GM20000 (cell line): ENCODE results near the gene DNAH10.

Experiments used
- DNase-seq: peaks from one replicate; pipeline ENCODE4 v3.0.0; 2012; ENCODE audit warnings: low spot score
- TF ChIP-seq, protein P1 (sequence below): IDR thresholded peaks from 2 replicates; pipeline ENCODE4 v1.5.1; 2012; ENCODE audit warnings: mild to moderate bottlenecking, control low read depth; ENCODE audit errors: extremely low read depth, missing control alignments

DNAH10 gene

GRCh38 chr12:123895451-123895850 lies 133.3 kb downstream of the DNAH10 start:
- no peak for DNase-seq
- TF ChIP-seq, protein P1, sequence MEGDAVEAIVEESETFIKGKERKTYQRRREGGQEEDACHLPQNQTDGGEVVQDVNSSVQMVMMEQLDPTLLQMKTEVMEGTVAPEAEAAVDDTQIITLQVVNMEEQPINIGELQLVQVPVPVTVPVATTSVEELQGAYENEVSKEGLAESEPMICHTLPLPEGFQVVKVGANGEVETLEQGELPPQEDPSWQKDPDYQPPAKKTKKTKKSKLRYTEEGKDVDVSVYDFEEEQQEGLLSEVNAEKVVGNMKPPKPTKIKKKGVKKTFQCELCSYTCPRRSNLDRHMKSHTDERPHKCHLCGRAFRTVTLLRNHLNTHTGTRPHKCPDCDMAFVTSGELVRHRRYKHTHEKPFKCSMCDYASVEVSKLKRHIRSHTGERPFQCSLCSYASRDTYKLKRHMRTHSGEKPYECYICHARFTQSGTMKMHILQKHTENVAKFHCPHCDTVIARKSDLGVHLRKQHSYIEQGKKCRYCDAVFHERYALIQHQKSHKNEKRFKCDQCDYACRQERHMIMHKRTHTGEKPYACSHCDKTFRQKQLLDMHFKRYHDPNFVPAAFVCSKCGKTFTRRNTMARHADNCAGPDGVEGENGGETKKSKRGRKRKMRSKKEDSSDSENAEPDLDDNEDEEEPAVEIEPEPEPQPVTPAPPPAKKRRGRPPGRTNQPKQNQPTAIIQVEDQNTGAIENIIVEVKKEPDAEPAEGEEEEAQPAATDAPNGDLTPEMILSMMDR, result no peak

- TF ChIP-seq, protein P1, result no peak
- DNase-seq, result no peak
Observed at GRCh38 chr12:123896767-123897166, 134.7 kb downstream of the DNAH10 start.

- TF ChIP-seq, protein P1, result no peak
- DNase-seq, result no peak
Observed at GRCh38 chr12:123897221-123897620, 135.1 kb downstream of the DNAH10 start.

DNA sequence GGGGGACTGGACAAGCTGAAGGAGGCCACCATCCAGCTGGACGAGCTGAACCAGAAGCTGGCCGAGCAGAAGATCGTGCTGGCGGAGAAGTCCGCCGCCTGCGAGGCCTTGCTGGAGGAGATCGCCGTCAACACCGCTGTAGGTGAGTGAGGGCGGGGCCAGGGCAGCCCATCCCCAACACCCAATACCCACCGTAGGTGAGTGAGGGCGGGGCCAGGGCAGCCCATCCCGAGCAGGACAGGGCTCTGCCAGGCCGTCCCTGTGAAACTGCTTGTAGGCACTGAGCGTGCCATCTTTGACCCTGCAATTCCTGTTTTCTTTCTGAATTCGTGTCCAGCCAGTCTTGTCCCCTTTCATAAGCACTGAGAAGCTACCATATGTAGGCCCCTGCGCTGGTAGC lies 136.6 kb downstream of the DNAH10 start:
- TF ChIP-seq, protein P1, result no peak
- DNase-seq, result no peak

DNA sequence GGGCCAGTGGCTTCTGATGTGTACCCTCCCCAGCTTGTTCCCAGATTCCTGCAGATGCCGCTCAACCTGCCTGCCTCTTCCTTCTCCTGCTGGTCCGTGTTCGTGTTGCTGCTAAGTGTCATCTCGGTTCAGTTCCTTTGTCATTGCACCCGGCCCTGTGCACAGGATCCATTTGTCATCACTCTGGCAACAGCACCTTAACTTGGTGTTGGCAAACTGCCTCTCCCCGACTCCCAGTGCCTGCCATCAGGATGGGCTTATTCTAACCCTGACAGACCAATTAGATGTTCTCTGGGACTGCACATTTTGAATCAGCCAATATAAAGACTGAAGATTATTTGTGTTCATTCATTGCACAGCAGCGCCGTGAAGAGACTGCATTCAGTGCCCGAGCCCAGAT lies 137.3 kb downstream of the DNAH10 start:
- DNase-seq, result no peak

DNA sequence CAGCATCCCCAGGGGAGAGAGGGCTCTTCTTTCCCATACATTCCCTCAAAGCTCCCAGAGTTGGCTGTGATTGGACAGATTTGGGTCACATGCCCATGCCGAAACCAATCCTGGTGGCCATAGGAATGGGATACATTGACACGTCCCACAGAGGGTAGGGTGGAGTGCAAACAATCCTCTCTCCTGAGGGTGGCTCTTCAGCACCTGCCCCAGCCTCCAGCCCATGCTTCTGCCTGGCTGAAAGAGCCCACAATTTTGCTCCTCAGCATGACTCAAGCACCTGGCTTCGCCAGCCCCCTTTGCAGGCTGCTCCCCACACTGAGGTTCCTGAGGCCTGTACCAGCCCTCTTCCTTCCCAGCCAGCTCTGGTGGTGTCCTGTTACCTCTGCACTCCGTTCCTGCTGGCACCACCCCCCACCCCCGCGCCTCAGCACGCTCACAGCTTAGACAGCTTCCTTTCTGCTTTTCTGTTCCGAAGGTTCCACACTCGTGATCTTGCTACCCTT lies 138.8 kb downstream of the DNAH10 start:
- TF ChIP-seq, protein P1, result no peak
- no peak for DNase-seq

More for the DNA sequence above, 137.3 kb downstream of the DNAH10 start:
- TF ChIP-seq, protein P1, result no peak

DNA sequence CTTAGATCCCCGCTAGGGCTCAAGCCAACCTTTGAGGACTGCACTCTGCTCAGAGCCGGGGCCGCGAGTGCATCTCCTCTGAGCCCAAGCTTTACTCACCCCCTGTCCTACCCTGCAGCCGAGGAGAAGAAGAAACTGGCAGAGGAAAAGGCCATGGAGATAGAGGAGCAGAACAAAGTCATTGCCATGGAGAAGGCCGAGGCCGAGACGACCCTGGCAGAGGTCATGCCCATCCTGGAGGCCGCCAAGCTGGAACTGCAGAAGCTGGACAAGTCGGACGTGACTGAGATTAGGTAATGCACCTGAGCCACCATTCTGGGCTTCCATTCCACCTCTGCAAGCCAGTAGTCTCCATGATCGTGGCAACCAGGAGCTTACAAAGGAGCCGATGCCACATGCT lies 140.7 kb downstream of the DNAH10 start:
- no peak for DNase-seq
- TF ChIP-seq, protein P1, result no peak
